GM11168 (cell line): Measurements from ENCODE around the gene LRRC4C.
"Not testable (repeated sequence)": the region's sequence is repeated elsewhere in the genome, so short reads cannot be mapped to it uniquely, and the experiment has no call there.

Experiments
- in situ Hi-C: fragments of 300-500 bp; cut with MboI; formaldehyde crosslinking; loops from one replicate; pipeline ENCODE4 v1.12.0; 2022; ENCODE audit warnings: low sequenced_read_pairs; ENCODE audit not compliant: unreplicated experiment

The LRRC4C gene

DNA sequence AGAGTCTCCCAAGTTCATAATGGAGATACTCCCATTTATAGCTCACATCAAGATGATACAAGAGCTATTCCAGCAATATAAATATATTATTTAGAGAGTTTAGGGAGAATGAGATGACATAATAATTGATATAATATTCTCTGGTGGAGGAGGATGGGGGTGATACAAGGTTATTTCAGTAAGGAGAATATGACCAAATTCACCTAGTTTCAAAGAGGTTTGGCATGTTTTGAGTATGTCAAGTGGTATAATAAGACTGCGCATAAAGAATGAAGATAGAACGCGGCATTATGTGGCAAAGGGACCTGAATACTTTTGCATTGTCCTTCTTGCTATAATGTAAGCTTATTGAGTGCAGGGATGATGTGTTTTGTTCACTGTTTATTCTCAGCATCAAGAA lies 1283.5 kb downstream of the LRRC4C start:
- in situ Hi-C loops: no loop called here

DNA sequence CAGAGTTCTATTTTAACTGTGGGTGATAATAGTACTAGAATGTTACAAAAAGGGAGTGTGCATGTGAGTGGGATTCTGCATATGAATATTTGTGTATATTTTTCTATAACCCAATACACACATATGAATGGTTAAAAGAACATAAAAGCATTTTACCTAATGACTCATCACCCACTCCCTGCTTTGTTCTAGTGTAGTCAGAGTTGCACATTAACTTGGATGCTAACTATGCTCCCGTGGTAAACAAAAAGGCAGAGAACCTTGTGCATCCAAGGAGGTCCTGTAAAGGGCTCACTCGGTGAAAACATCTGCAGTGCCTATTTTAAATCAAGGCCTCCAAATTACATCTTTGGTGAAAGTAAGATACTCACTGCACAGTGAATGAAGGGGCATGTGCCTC lies 1289.4 kb downstream of the LRRC4C start:
- in situ Hi-C loops: no loop called here

DNA sequence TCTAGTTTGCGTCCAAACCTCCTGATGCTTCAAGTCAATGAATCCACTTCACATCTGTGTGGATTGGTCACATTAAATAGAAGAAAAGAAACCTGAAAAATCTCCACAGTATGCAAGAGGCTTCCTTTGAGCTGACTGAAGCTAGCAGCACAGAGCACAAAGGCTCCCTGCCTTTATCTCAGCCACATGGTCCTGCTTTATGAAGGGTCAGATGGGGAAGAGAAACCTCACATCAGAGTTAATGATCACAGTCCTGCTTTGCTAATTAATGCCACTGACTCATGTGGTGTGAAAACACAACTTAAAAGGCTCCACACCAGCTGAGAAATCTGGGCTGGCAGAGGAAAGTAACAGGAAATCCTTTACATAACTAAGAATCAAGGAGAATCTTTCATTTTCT lies 1291.0 kb downstream of the LRRC4C start:
- in situ Hi-C loops: no loop called here

DNA sequence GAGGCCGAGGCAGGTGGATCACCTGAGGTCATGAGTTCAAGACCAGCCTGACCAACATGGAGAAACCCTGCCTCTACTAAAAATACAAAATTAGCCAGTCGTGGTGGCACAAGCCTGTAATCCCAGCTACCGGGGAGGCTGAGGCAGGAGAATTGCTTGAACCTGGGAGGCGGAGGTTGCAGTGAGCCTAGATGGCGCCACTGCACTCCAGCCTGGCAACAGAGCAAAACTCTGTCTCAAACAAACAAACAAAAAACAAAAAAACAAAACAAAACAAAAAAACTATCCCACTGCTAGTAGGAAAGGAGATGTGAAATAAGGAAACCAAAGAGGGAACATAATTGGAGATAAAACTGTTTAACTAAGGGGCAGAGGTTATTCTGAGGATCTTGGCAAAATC lies 1291.6 kb downstream of the LRRC4C start:
- in situ Hi-C loops: not testable (repeated sequence)

DNA sequence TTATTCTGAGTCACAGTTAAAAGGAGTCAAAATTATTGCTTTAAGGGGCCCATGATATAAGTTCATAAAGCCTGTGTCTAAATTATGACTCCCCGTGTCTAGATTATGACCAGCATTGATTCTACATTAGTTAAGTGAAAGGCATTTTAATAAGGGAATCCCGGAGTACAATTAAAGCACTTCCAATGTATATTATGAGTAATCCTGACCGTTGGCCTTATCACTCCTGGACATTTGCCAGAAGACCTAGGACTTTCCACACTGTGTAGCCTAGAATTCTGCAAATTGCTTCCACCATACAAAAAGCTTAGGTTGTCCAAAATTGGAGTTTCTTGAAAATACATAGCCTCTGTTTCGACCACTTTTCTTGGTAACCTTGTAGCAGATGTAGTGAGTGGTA lies 1292.6 kb downstream of the LRRC4C start:
- in situ Hi-C loops: no loop called here

DNA sequence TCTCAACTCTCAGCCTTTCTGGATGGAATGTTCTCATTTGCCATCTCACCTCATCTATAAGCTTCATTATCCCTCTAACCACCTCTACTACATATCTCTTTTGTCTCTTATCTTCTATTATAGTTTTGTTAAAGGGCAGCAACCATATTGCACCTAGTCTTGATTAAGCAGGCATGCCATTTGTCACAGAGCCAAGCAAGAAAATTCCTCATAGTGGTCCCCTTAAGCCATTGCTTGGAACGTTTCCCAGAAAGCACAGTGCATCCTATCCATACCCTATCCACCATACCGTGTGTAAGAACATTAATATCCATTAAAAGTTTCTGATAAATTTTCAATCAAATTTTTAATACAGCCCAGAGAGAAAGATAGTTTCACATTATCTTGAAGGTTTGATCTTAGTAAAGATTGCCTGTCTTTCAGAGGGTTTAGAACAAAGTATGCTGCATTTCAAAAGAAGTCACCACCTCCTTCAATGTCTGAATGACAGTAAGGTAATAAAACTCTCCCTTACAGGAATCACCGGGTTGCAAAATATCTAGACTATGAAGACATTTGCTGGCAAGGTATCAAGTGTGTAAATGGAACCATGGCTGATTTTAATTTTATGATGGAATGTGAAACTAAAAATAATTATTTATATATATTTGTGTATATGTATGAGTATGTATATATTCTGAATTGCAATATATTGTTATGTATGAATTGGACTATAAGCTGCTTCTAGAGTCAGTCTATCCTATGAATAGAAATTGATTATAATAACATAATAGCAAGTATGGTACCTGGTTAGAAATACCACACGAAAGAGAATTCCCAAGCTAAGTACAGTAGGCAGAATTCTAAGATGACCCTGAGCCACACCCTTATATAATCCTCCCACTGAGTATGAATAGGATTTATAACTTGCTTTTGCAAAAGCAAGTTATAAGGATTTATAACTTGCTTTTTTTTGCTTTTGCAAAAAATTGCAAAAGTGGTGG lies 1296.3 kb downstream of the LRRC4C start:
- in situ Hi-C loops: no loop called here

DNA sequence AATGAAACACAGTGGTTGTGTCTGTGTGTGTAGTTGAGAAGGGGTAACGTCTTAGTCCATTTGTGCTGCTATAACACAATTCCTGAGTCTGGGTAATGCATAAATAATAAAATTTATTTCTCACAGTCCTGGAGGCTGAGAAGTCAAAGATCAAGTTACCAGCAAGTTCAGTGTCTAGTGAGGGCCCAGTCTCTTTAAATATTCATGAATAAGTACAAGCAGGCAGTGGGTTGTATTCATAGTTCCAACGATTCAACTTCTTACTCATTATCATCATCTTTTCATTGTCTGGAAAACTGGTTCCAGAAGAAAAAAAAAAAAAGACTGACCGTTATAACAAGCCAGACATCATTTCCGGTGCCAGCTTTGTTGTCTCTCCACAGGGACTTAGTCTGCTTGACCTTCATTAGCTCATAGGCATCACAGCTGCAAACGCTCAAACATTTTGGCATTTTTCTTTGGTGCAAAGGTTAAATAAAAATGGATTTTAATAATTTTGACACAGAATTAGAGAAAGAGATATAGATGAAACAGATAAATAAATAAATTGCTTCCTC lies 1297.5 kb downstream of the LRRC4C start:
- in situ Hi-C loops: no loop called here

DNA sequence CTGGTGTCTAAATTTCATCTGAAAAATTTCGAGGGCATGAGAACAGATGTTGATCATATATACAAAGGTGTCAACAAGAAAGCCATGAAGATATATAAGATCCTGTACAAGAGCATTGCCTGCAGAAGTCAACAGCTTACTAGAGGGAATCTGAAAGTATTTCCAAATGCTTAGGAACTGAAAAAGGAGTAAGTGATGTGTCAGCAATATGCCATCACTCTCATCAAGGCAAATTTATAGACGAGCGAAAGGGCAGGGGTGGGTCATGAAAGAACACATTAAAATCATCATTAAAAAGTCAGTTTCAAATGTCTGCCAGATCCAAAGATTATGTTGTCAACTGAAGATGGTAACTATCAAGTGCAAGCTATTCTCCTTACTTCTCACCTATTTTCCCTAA lies 1299.0 kb downstream of the LRRC4C start:
- in situ Hi-C loops: no loop called here

DNA sequence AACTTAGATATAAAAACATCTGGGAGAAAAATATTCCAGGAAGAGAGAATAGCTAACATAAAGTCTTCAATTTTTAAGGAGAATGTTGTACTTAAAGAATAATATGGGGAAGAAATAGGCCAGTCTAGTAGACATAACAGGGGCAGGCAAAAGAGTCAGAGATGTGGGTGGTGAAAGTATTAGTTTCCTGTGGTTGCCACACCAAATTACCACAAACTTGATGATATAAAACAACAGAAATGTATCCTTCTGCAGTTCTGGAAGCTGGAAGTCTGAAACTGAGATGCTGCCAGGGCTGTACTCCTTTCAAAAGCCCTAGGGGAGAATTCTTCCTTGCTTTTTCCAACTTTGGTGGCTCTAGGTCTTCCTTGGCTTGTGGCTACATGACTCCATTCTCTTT lies 1309.7 kb downstream of the LRRC4C start:
- in situ Hi-C loops: no loop called here

DNA sequence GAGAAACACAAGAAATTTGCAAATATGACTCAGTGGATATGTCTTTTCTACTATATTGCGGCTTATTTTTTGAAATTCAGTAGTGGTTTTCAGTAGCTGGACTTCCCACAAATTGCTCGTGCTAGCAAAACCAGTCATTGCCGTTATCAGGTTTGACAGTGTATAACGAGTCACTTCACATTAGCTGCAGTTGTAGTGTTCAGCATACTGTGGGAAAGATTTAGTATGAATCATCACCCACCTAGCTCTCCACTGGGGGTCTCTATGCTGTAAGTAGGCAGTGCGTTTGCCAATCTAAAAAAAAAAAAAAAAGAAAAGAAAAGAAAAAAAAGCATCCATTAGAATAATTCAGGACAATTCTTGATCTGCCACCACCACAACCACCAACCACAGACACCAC lies 1318.9 kb downstream of the LRRC4C start:
- in situ Hi-C loops: no loop called here

DNA sequence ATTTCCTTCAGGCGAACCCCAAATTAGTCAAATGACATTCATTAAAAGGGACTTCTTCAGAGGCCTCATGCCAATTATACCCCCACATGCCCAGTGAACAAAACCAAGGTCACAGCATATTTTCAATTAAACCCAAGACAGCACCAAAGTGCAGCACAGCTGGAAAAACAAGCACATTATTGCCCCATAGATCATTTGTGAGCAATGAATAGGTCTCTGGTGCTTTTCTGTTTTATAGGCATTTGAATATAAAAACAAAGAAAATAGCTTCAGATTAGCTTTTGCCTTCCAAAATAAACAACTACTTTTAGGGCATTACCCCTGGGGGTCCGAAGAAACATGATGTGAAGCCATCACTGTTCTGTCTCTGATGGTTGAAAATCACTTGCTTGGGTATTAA lies 1319.9 kb downstream of the LRRC4C start:
- in situ Hi-C loops: no loop called here

DNA sequence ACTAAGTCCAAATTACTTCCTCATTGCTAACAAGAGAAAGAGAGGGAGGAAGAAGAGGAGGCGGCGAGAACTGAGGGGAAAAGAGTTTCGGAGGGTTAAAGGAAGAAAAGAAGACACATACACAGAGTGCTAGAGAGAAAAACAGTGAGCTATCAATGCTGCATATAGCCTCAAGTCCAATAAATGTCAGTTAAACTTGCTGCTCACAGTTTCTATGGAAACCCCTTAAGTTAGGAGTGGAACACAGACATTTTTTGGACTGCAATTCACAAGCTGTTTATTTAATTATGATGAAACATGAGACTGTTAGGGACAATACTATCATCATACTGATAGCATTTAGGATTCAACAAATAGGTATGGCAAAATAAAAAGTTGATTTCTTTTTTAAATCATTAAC lies 1320.4 kb downstream of the LRRC4C start:
- in situ Hi-C loops: no loop called here

DNA sequence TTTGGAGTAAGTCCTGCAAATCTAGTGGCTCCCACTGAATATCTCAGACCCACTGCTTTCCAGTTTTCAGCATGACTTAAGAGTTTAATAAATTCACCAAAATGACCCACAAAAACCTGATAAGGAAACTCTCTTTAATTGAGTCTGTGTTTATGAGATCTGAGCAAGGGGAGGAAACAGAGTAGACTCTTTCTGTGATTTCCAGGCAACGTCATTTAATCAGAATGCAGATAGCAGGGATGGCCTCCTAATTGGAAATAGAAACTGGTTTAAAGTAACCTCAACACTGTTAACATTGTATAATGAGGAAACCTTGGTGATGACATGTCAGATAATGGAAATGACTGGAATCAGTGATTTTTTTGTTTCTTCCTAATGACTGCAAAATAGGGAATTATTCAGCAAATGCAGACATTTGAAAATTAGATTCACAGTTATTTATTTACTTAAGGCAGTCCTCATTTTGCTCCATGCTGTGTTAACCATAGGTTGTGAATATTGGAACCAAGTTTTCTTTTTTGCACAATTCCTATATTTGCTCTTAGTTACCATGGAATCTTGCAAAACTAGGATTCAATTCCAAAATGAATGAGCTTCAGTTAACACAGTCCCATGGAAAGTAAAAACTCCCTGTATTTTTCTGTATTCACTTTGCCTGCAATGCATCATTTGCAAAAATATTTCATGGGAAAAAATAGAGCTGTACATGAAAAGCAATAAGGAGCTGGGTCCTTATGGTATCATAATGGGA lies 1324.5 kb downstream of the LRRC4C start:
- in situ Hi-C loops: no loop called here

DNA sequence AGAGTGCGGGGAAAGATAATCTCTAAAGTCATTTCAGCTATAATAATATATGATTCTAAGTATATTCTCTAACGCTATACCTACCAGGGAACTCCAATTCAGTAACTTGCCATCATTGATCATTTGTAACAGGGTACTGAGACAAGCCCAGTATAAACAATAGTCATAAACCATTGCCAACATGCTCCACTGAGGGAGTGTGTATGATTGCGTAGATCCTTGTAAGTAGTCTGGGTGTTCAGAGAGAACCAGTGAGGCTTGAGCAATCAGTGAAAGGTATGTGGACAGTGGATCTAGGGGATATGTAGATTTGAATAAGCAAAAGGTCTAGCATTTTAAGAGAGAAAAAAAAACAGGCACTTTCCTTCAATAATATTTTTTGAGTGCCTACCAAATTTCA lies 1326.0 kb downstream of the LRRC4C start:
- in situ Hi-C loops: no loop called here

DNA sequence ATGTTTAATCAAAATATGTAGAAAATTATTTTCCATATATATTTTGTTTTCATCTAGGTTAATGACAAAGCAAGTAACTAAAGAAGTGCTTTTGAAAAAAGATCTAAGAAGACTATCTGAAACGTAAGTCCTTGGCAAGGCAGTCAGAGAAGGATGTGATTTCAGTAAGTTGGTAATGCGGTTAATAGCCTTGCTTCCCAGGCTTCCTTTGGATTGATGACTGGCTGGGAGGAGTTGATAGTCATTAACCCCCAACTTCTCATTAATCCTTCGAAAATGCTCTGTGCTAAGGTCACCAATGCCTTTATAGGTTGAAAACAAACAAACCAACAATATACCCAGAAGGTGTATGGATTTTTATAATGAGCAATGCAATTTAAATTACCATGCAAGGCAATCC lies 1326.5 kb downstream of the LRRC4C start:
- in situ Hi-C loops: no loop called here

DNA sequence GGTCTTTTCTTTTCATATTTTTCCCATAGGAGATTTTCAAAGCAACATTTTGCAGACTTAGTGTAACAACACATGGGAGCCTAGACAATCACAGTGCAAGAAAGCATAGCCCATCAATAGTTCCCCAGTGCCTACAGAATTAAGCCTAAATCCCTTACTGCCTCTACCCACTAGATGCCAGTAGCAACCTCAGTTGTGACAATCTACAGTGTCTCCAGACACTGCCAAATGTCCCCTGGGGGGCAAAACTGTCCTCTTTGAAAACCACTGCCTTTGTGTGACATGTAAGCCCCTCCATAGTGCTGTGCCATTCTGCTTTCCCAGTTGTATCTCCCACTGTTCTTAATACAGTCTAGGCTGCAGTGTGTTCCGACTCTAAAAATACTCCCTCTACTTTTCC lies 1329.0 kb downstream of the LRRC4C start:
- in situ Hi-C loops: no loop called here

DNA sequence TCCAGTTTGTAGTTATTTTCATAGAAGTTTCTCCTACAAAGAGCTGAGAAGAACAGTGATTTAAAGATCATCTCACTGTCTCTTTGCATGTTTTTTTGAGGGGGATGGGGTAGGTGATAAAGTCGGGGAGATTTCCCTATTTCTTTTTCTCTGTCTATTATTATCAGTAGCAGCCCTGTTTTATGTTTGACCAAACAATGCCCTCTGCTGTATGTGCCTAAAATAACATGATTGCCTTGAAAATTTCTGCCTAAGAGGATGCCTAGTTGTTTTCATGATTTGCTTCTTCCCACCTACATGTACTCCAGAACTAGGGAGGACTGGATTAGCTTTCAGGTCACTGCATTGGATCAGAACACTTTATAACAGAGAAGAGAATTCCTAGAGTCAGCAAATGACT lies 1330.2 kb downstream of the LRRC4C start:
- in situ Hi-C loops: no loop called here

DNA sequence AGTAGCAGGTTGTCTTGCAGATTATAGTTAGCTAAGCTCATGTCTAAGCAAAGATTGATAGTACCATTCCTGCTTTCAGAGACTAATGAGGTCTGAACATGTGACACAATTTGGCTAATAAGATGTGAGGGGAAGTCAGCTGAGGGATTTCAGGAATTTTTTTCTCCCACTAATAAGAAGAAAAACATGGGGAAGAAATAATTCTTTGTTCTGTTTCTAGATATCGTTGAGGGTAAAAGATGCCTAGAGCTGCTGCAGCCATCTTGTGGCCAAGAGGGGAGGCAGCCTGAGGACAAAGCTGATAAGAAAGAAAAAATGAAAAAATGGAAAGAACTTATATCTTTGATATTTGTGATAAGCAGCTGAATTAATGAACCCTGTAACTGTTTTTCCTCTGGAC lies 1334.4 kb downstream of the LRRC4C start:
- in situ Hi-C loops: no loop called here

DNA sequence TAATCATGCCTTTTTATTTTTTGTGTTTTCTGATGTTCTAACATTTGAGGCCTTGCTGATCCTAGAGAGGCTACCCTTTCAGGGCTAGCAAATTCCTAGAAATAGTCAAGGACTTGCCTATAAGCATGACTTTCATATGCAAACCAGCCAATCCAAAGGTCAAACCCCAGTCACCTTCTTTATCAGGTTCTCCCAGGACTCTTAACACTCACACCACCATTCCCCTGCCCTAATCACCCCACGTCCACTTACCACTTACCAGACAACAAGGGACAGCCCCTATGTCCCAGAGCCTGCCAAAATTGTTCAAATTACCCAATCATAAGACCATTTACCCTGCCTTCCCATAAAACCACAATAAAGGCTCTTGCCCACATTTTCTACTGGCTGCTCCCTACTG lies 1339.8 kb downstream of the LRRC4C start:
- in situ Hi-C loops: no loop called here

DNA sequence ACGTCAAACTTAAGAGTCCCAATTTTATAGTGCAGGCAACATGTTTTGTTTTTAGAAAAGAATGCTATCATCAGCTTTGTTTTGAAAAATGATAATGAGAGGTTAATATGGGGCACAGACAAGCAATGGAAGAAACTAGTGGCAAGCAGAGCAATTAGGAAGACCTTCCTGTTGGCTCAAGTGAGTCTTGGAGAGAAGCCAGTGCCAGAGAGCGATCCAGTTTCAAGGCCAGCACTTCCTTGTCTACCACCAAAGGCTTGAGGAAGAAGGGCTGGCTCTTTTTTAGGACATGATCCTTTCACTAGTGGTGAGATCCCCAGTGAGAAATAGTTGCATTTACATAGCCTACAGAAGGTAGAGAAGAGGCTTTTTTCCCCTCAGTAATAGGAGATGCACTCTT lies 1340.7 kb downstream of the LRRC4C start:
- in situ Hi-C loops: no loop called here

DNA sequence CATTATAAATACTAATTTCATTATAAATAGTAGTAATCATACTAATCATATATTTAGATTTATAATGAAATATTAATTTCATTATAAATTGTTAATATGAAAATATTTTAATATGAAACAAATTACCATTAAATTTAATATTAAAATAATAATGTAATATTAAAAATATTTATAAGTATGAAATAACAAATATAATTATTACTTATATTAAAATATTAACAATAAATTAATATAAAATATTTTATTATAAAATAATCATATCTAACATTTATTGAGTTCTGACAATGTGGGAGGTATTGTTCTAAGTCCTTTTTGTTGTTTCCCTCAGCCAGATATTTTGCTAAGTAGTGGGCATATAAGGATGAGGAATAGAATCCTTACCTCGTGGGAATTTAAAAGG lies 1341.4 kb downstream of the LRRC4C start:
- in situ Hi-C loops: no loop called here
